Measurements from ENCODE around the gene TRPM6. TPM values are rescaled to one million over a fixed set of nuclear protein-coding genes. Genes with fewer than 3 reads are reported as not detected.

TRPM6 gene
- total RNA-seq, 4 donors from 2014 or later = 0.76 to 2.9 (median 2.3) TPM; not detected in 1

GRCh38 chr9:74817281-74817810 is 70.4 kb downstream of the TRPM6 start:
- Histone ChIP-seq H3K27ac (no peak overlapping the region), H3K36me3 (no peaks in the 10 kb centered on the region), H3K9me3 (no peaks in the 10 kb centered on the region), H3K27me3 (no peaks in the 10 kb centered on the region), H3K4me1 (no peaks in the 10 kb centered on the region), H3K4me3 (no peak overlapping the region)
- intact Hi-C loops (cut with DNase I; ENCODE audit: low total_unique reads) = no loop called here
- TF ChIP-seq POLR2A (IDR thresholded peaks at IDR 0.05) = no peak
- TF ChIP-seq, protein P1, sequence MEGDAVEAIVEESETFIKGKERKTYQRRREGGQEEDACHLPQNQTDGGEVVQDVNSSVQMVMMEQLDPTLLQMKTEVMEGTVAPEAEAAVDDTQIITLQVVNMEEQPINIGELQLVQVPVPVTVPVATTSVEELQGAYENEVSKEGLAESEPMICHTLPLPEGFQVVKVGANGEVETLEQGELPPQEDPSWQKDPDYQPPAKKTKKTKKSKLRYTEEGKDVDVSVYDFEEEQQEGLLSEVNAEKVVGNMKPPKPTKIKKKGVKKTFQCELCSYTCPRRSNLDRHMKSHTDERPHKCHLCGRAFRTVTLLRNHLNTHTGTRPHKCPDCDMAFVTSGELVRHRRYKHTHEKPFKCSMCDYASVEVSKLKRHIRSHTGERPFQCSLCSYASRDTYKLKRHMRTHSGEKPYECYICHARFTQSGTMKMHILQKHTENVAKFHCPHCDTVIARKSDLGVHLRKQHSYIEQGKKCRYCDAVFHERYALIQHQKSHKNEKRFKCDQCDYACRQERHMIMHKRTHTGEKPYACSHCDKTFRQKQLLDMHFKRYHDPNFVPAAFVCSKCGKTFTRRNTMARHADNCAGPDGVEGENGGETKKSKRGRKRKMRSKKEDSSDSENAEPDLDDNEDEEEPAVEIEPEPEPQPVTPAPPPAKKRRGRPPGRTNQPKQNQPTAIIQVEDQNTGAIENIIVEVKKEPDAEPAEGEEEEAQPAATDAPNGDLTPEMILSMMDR (IDR thresholded peaks at IDR 0.05) = no peak
- no peak for DNase-seq

DNA sequence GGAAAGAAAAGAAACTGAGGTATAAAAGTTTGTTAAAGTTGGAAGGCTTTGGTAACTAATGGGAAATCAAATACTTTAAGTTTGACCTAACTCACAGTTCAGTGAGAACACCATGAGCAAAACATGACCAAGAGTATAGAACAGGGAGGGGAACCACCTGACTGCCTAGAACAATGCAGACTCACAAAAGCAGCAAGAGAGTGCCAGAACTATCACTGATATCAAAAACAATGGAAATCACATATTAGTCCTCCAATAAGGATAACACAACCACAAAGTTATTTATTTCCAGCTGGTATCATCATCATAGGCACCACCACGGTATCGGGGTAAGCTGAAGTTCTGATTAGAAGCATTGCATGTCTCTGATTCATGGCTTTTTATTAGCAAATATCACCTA is 77.5 kb downstream of the TRPM6 start:
- intact Hi-C loops (cut with DNase I; ENCODE audit: low total_unique reads) = no loop called here
- Histone ChIP-seq H3K4me1 (no peaks in the 10 kb centered on the region), H3K36me3 (no peaks in the 10 kb centered on the region), H3K9me3 (no peaks in the 10 kb centered on the region), H3K4me3 (no peak overlapping the region), H3K27me3 (no peaks in the 10 kb centered on the region), H3K27ac (no peak overlapping the region)
- TF ChIP-seq, protein P1 (IDR thresholded peaks at IDR 0.05) = no peak
- TF ChIP-seq POLR2A (IDR thresholded peaks at IDR 0.05) = no peak
- no peak for DNase-seq

- Histone ChIP-seq H3K4me3 (no peak overlapping the region), H3K36me3 (no peaks in the 10 kb centered on the region), H3K4me1 (no peaks in the 10 kb centered on the region), H3K27me3 (no peaks in the 10 kb centered on the region), H3K9me3 (no peaks in the 10 kb centered on the region), H3K27ac (no peak overlapping the region)
- intact Hi-C loops (cut with DNase I; ENCODE audit: low total_unique reads) = no loop called here
- no peak for TF ChIP-seq POLR2A (IDR thresholded peaks at IDR 0.05)
- TF ChIP-seq, protein P1 (IDR thresholded peaks at IDR 0.05) = no peak
- DNase-seq = no peak
Measured at GRCh38 chr9:74804018-74804385, 83.7 kb downstream of the TRPM6 start.

- intact Hi-C loops (cut with DNase I; ENCODE audit: low total_unique reads) = no loop called here
- Histone ChIP-seq H3K27me3 (no peaks in the 10 kb centered on the region), H3K36me3 (no peaks in the 10 kb centered on the region), H3K4me1 (no peaks in the 10 kb centered on the region), H3K9me3 (no peaks in the 10 kb centered on the region), H3K27ac (no peak overlapping the region), H3K4me3 (no peak overlapping the region)
- DNase-seq = no peak
- TF ChIP-seq, protein P1 (IDR thresholded peaks at IDR 0.05) = no peak
- no peak for TF ChIP-seq POLR2A (IDR thresholded peaks at IDR 0.05)
Measured at GRCh38 chr9:74803376-74804017, 84.2 kb downstream of the TRPM6 start.

DNA sequence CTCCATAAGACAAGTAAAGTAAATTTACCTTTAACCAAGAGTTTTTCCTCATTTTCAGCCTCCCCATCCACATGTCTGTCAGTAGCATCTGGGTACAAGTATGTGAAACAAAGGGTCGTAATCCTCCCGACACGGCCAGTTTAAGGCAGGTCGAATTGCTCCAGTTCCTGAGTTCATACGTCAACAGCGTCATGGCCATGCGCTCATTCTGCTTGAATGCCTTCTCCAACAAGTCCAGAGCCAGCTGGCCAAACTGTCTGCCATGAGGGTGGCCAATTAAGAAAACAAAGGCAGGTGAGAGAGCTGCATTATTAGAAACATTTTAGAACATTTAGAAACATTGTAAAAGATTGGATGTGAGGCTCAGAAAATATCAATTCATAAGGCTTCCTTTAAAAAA is 87.5 kb downstream of the TRPM6 start:
- no peak overlapping the region for H3K27ac ChIP-seq
- intact Hi-C loops (cut with DNase I; ENCODE audit: low total_unique reads) = no loop called here
- H3K4me1 ChIP-seq = no peaks in the 10 kb centered on the region
- H3K9me3 ChIP-seq = no peaks in the 10 kb centered on the region
- no peak overlapping the region for H3K4me3 ChIP-seq
- TF ChIP-seq POLR2A (IDR thresholded peaks at IDR 0.05) = no peak
- TF ChIP-seq, protein P1 (IDR thresholded peaks at IDR 0.05) = no peak
- H3K36me3 ChIP-seq = no peaks in the 10 kb centered on the region
- DNase-seq = no peak
- no peaks in the 10 kb centered on the region for H3K27me3 ChIP-seq
